ENCODE results near the gene PROZ. TPM values are rescaled to one million over a fixed set of nuclear protein-coding genes. Genes with fewer than 3 reads are reported as not detected.

The PROZ gene
- polyA plus RNA-seq, 4 donors: 0.20 to 2.2 (median 1.1) TPM

GRCh38 chr13:113119822-113120189 is 38.6 kb upstream of the PROZ start:
- no peak for DNase-seq (ENCODE audit: low read depth in 4 of 4, low spot score in 3 of 4)

- DNase-seq (ENCODE audit: low read depth in 4 of 4, low spot score in 3 of 4): no peak
Measured at GRCh38 chr13:113120300-113121182, 37.9 kb upstream of the PROZ start.

GRCh38 chr13:113121183-113121927 is 37.1 kb upstream of the PROZ start:
- DNase-seq (ENCODE audit: low read depth in 4 of 4, low spot score in 3 of 4): no peak

GRCh38 chr13:113121928-113122471 is 36.4 kb upstream of the PROZ start:
- no peak for DNase-seq (ENCODE audit: low read depth in 4 of 4, low spot score in 3 of 4)

- peak in 3 of 4 donors; percentile 43 to 56 (median 46) for DNase-seq (ENCODE audit: low read depth in 4 of 4, low spot score in 3 of 4)
Measured at GRCh38 chr13:113122550-113123225, 35.8 kb upstream of the PROZ start, which contains the start of gene F10. F10 (plus strand) TSS chr13:113122799; CDS start chr13:113122856, 57 bp downstream.

GRCh38 chr13:113123226-113124201 is 34.9 kb upstream of the PROZ start:
- DNase-seq (ENCODE audit: low read depth in 4 of 4, low spot score in 3 of 4): no peak

- DNase-seq (ENCODE audit: low read depth in 4 of 4, low spot score in 3 of 4): no peak
Measured at GRCh38 chr13:113124211-113124970, 34.1 kb upstream of the PROZ start.

GRCh38 chr13:113125506-113126264 is 32.8 kb upstream of the PROZ start:
- no peak for DNase-seq (ENCODE audit: low read depth in 4 of 4, low spot score in 3 of 4)

- DNase-seq (ENCODE audit: low read depth in 4 of 4, low spot score in 3 of 4): no peak
Measured at GRCh38 chr13:113126265-113127150, 31.9 kb upstream of the PROZ start.

GRCh38 chr13:113129480-113129879 is 29.0 kb upstream of the PROZ start:
- no peak for DNase-seq (ENCODE audit: low read depth in 4 of 4, low spot score in 3 of 4)

GRCh38 chr13:113129921-113130750 is 28.3 kb upstream of the PROZ start:
- DNase-seq (ENCODE audit: low read depth in 4 of 4, low spot score in 3 of 4): no peak

- no peak for DNase-seq (ENCODE audit: low read depth in 4 of 4, low spot score in 3 of 4)
Measured at GRCh38 chr13:113135281-113135760, 23.1 kb upstream of the PROZ start.

GRCh38 chr13:113137691-113138298 is 20.7 kb upstream of the PROZ start:
- DNase-seq (ENCODE audit: low read depth in 4 of 4, low spot score in 3 of 4): no peak

GRCh38 chr13:113138792-113139551 is 19.5 kb upstream of the PROZ start:
- no peak for DNase-seq (ENCODE audit: low read depth in 4 of 4, low spot score in 3 of 4)

- no peak for DNase-seq (ENCODE audit: low read depth in 4 of 4, low spot score in 3 of 4)
Measured at GRCh38 chr13:113139577-113139976, 18.9 kb upstream of the PROZ start.
